ENCODE measurements around the gene ZNF687. TPM values are rescaled to one million over a fixed set of nuclear protein-coding genes. Genes with fewer than 3 reads are reported as not detected.
"Not testable (repeated sequence)": the region's sequence is repeated elsewhere in the genome, so short reads cannot be mapped to it uniquely, and the experiment has no call there.

The ZNF687 gene
- total RNA-seq, 2 experiments from 2014 or later = 29.9 to 35.7 TPM

- CTCF ChIA-PET = interaction anchor here (1.4 kb wide), 1 partner anchor 11 kb away, joined by 3 read pairs; no protein-coding TSS in a partner anchor
- Mint-ChIP-seq H3K27me3 (no peaks in the 10 kb centered on the region), H3K4me1 (no peaks in the 10 kb centered on the region), H3K9me3 (ENCODE audit: low read depth) (no peaks in the 10 kb centered on the region), H3K36me3 (peaks cover 41% of the 10 kb centered on the region), H3K27ac (no peak overlapping the region), H3K4me3 (no peak overlapping the region)
- no peak for ATAC-seq
- DNase-seq = no peak
Measured at GRCh38 chr1:151265446-151266236, 16.5 kb upstream of the ZNF687 start.

GRCh38 chr1:151266315-151266714, 15.8 kb upstream of the ZNF687 start:
- Mint-ChIP-seq H3K4me1 (no peaks in the 10 kb centered on the region), H3K9me3 (ENCODE audit: low read depth) (no peaks in the 10 kb centered on the region), H3K27me3 (no peaks in the 10 kb centered on the region), H3K27ac (no peak overlapping the region), H3K4me3 (no peak overlapping the region), H3K36me3 (peaks cover 42% of the 10 kb centered on the region)
- CTCF ChIA-PET = no interaction called here
- DNase-seq (no peak), ATAC-seq (no peak)

- H3K27me3 Mint-ChIP-seq = no peaks in the 10 kb centered on the region
- CTCF ChIA-PET = interaction anchor here (1.0 kb wide), 1 partner anchor 15 kb away, joined by 3 read pairs; no protein-coding TSS in a partner anchor
- H3K36me3 Mint-ChIP-seq = peaks cover 44% of the 10 kb centered on the region
- ATAC-seq (no peak), DNase-seq (no peak)
- no peak overlapping the region for H3K4me3 Mint-ChIP-seq
- no peaks in the 10 kb centered on the region for H3K9me3 Mint-ChIP-seq (ENCODE audit: low read depth)
- no peaks in the 10 kb centered on the region for H3K4me1 Mint-ChIP-seq
- no peak overlapping the region for H3K27ac Mint-ChIP-seq
Measured at GRCh38 chr1:151266821-151267220, 15.3 kb upstream of the ZNF687 start.

GRCh38 chr1:151267760-151268159, 14.3 kb upstream of the ZNF687 start:
- H3K27ac Mint-ChIP-seq = no peak overlapping the region
- no peak for ATAC-seq
- H3K9me3 Mint-ChIP-seq (ENCODE audit: low read depth) = no peaks in the 10 kb centered on the region
- H3K27me3 Mint-ChIP-seq = no peaks in the 10 kb centered on the region
- peaks cover 43% of the 10 kb centered on the region for H3K36me3 Mint-ChIP-seq
- DNase-seq = no peak
- H3K4me1 Mint-ChIP-seq = no peaks in the 10 kb centered on the region
- H3K4me3 Mint-ChIP-seq = no peak overlapping the region
- CTCF ChIA-PET = interaction anchor here (1.0 to 1.1 kb wide), 2 partner anchors 16 kb away, joined by 3 read pairs; no protein-coding TSS in a partner anchor

- CTCF ChIA-PET = interaction anchor here (1.1 kb wide), 1 partner anchor 66 kb away, joined by 4 read pairs; no protein-coding TSS in a partner anchor
- ATAC-seq (no peak), DNase-seq (no peak)
- H3K36me3 Mint-ChIP-seq = peaks cover 10% of the 10 kb centered on the region
- H3K4me1 Mint-ChIP-seq = peaks cover 13% of the 10 kb centered on the region
- H3K27ac Mint-ChIP-seq = no peak overlapping the region
- H3K9me3 Mint-ChIP-seq (ENCODE audit: low read depth) = no peaks in the 10 kb centered on the region
- H3K27me3 Mint-ChIP-seq = no peaks in the 10 kb centered on the region
- H3K4me3 Mint-ChIP-seq = no peak overlapping the region
Measured at GRCh38 chr1:151273924-151274466, 8.1 kb upstream of the ZNF687 start.

- H3K27me3 Mint-ChIP-seq; DNase-seq; H3K36me3 Mint-ChIP-seq; ATAC-seq; H3K9me3 Mint-ChIP-seq (ENCODE audit: low read depth); CTCF ChIA-PET; H3K27ac Mint-ChIP-seq; H3K4me3 Mint-ChIP-seq: not testable (repeated sequence)
- peaks cover 14% of the 10 kb centered on the region for H3K4me1 Mint-ChIP-seq
Measured at GRCh38 chr1:151275341-151275740, 6.8 kb upstream of the ZNF687 start.

- CTCF ChIA-PET = interaction anchor here (0.7 to 1.6 kb wide), 6 partner anchors 12 to 206 kb away, joined by 3 to 7 read pairs (median 4); no protein-coding TSS in a partner anchor
- H3K27ac Mint-ChIP-seq = peak overlapping the region; percentile 29
- ATAC-seq = no peak
Measured at GRCh38 chr1:151277249-151277648, 4.8 kb upstream of the ZNF687 start.

GRCh38 chr1:151281225-151281968, 702 bp upstream of the ZNF687 start:
- ATAC-seq = peak; percentile 41
- H3K4me3 Mint-ChIP-seq = peak overlapping the region; percentile 99
- DNase-seq = peak; percentile 97
- CTCF ChIA-PET = interaction anchor here (0.7 to 4.2 kb wide), 15 partner anchors 9 to 721 kb away, joined by 3 to 25 read pairs (median 4); partner anchors contain the start of genes PI4KB and PSMB4
- H3K27ac Mint-ChIP-seq = peak overlapping the region; percentile 99
- no peaks in the 10 kb centered on the region for H3K9me3 Mint-ChIP-seq (ENCODE audit: low read depth)
- peaks cover 34% of the 10 kb centered on the region for H3K4me1 Mint-ChIP-seq
- H3K36me3 Mint-ChIP-seq = peaks cover 9% of the 10 kb centered on the region
- H3K27me3 Mint-ChIP-seq = no peaks in the 10 kb centered on the region

More at GRCh38 chr1:151277249-151277648, 4.8 kb upstream of the ZNF687 start:
- Mint-ChIP-seq H3K4me3 (no peak overlapping the region), H3K9me3 (ENCODE audit: low read depth) (no peaks in the 10 kb centered on the region), H3K36me3 (peaks cover 5% of the 10 kb centered on the region), H3K4me1 (peaks cover 18% of the 10 kb centered on the region), H3K27me3 (no peaks in the 10 kb centered on the region)
- no peak for DNase-seq

- peak; percentile 60 for DNase-seq
- no peaks in the 10 kb centered on the region for H3K9me3 Mint-ChIP-seq (ENCODE audit: low read depth)
- peaks cover 9% of the 10 kb centered on the region for H3K36me3 Mint-ChIP-seq
Measured at GRCh38 chr1:151282883-151283725, 1.0 kb downstream of the ZNF687 start.

GRCh38 chr1:151284013-151284577, 2.0 kb downstream of the ZNF687 start:
- no peak for ATAC-seq
- H3K27me3 Mint-ChIP-seq = no peaks in the 10 kb centered on the region
- H3K4me3 Mint-ChIP-seq = peak overlapping the region; percentile 99

More at GRCh38 chr1:151282883-151283725, 1.0 kb downstream of the ZNF687 start:
- Mint-ChIP-seq H3K27ac (peak overlapping the region; percentile 91), H3K27me3 (no peaks in the 10 kb centered on the region), H3K4me3 (peak overlapping the region; percentile 99), H3K4me1 (peaks cover 23% of the 10 kb centered on the region)
- CTCF ChIA-PET = interaction anchor here (1.0 to 2.2 kb wide), 6 partner anchors 11 to 58 kb away, joined by 3 to 10 read pairs (median 6); partner anchors contain the start of gene PI4KB
- peak; percentile 1 for ATAC-seq

GRCh38 chr1:151286619-151287340, 4.7 kb downstream of the ZNF687 start:
- Mint-ChIP-seq H3K9me3 (ENCODE audit: low read depth) (no peaks in the 10 kb centered on the region), H3K27me3 (no peaks in the 10 kb centered on the region), H3K4me1 (peaks cover 21% of the 10 kb centered on the region), H3K36me3 (peaks cover 18% of the 10 kb centered on the region), H3K27ac (no peak overlapping the region), H3K4me3 (no peak overlapping the region)
- CTCF ChIA-PET = interaction anchor here (1.0 to 1.2 kb wide), 2 partner anchors 10 to 14 kb away, joined by 3 to 4 read pairs; no protein-coding TSS in a partner anchor
- DNase-seq (no peak), ATAC-seq (no peak)

More at GRCh38 chr1:151284013-151284577, 2.0 kb downstream of the ZNF687 start:
- no peaks in the 10 kb centered on the region for H3K9me3 Mint-ChIP-seq (ENCODE audit: low read depth)
- CTCF ChIA-PET = interaction anchor here (1.0 to 2.2 kb wide), 4 partner anchors 10 to 57 kb away, joined by 3 to 10 read pairs (median 4); partner anchors contain the start of gene PI4KB
- H3K27ac Mint-ChIP-seq = peak overlapping the region; percentile 37
- no peak for DNase-seq
- H3K36me3 Mint-ChIP-seq = peaks cover 16% of the 10 kb centered on the region
- H3K4me1 Mint-ChIP-seq = peaks cover 25% of the 10 kb centered on the region
